GM12878 (cell line): ENCODE results near the gene PTGR1. TPM values are rescaled to one million over a fixed set of nuclear protein-coding genes. Genes with fewer than 3 reads are reported as not detected.

Source experiments
- ATAC-seq: fragments of 200-7000 bp; cut with Tn5 transposase; 3 replicates; pipeline ENCODE4 v1.9.1; 2020; ENCODE audit warnings: mild to moderate bottlenecking, moderate library complexity
- BruUV-seq: library from RNA; stranded (reverse); fragments of 400-500 nt; replicated peaks from 2 replicates; lab custom pipeline; 2021; lab: Mats Ljungman, UMichigan
- CTCF ChIA-PET: fragments of 300-600 bp; sonication (Branson Sonifier 250); formaldehyde crosslinking; extraction: SDS; loops from one replicate; lab custom pipeline; 2021; ENCODE audit warnings: inconsistent platforms; lab: Yijun Ruan, JAX
- POLR2A ChIA-PET: fragments of 350-600 bp; formaldehyde crosslinking; extraction: SDS; loops from one replicate; lab custom pipeline; 2021; ENCODE audit warnings: inconsistent platforms; lab: Charles Lee
- RAD21 ChIA-PET: fragments of 300-600 bp; sonication (Branson Sonifier 250); formaldehyde crosslinking; loops from one replicate; lab custom pipeline; 2023; ENCODE audit warnings: antibody characterized with exemption; ENCODE audit not compliant: unreplicated experiment; lab: Charles Lee
- SMC1A ChIA-PET: fragments of 300-600 bp; sonication (Branson Sonifier 250); formaldehyde crosslinking; loops from one replicate; lab custom pipeline; 2023; ENCODE audit not compliant: unreplicated experiment, uncharacterized antibody; lab: Charles Lee
- DNase-seq: peaks from one replicate; pipeline ENCODE4 v3.0.0-alpha.2; 2011; ENCODE audit warnings: low read depth, low spot score
- FAIRE-seq: peaks from 3 replicates; lab custom pipeline; 2011; peaks lifted over from hg19 to GRCh38; lab: Jason Lieb, UNC
- H2AFZ ChIP-seq: 2 replicates; pipeline ENCODE4 v1.6.0; 2011; ENCODE audit warnings: low read depth, low read length, control low read depth; ENCODE audit not compliant: control insufficient read depth
- H3K27ac ChIP-seq: 2 replicates; pipeline ENCODE4 v1.5.1; 2011; ENCODE audit warnings: control low read depth; ENCODE audit not compliant: control insufficient read depth, insufficient read depth
- H3K27me3 ChIP-seq, 2 experiments: replicated peaks in 1 of 2; 2 replicates each; pipeline versions ENCODE4 v1.6.0 to v1.6.1; 2011; ENCODE audit warnings: low read length in 1 of 2; ENCODE audit not compliant: control insufficient read depth in 2 of 2, insufficient read depth in 2 of 2
- H3K36me3 ChIP-seq, 2 experiments: 2 replicates each; pipeline ENCODE4 v1.5.1; 2011; ENCODE audit warnings: low read length in 1 of 2; ENCODE audit not compliant: control insufficient read depth in 2 of 2, insufficient read depth in 2 of 2
- H3K4me1 ChIP-seq: 2 replicates; pipeline ENCODE4 v1.6.1; 2011; ENCODE audit warnings: mild to moderate bottlenecking, low read length, moderate library complexity, mixed read lengths; ENCODE audit not compliant: control insufficient read depth, insufficient read depth
- H3K4me2 ChIP-seq: 2 replicates; pipeline ENCODE4 v1.6.0; 2011; ENCODE audit warnings: control low read depth; ENCODE audit not compliant: control insufficient read depth, insufficient read depth
- H3K4me3 ChIP-seq: fragments of 200-600 bp; sonication (generic); 2 replicates; pipeline ENCODE4 v1.5.1; 2016
- H3K79me2 ChIP-seq: 2 replicates; pipeline ENCODE4 v1.6.0; 2011; ENCODE audit warnings: low read length; ENCODE audit not compliant: control insufficient read depth, insufficient read depth
- H3K9ac ChIP-seq: 2 replicates; pipeline ENCODE4 v1.8.0; 2011; ENCODE audit warnings: low read length, control low read depth, mixed read lengths; ENCODE audit not compliant: control insufficient read depth, insufficient read depth
- H3K9me3 ChIP-seq: replicated peaks from 3 replicates; pipeline ENCODE4 v1.5.1; 2011; ENCODE audit warnings: mild to moderate bottlenecking, low read length; ENCODE audit not compliant: control insufficient read depth, insufficient read depth
- H4K20me1 ChIP-seq: 2 replicates; pipeline ENCODE4 v1.6.0; 2011; ENCODE audit not compliant: control insufficient read depth, insufficient read depth
- BHLHE40 ChIP-seq, 2 experiments: fragments of 450-650 bp in 1 of 2; IDR thresholded peaks; 2 replicates each; pipeline ENCODE4 v1.6.1; 2011 to 2017; ENCODE audit warnings: low read depth in 2 of 2, borderline replicate concordance in 1 of 2, improper control_type of control experiment in 1 of 2, low read length in 1 of 2, mild to moderate bottlenecking in 1 of 2
- CEBPZ ChIP-seq: fragments of 150-350 bp; IDR thresholded peaks from 2 replicates; pipeline ENCODE4 v1.6.1; 2016; ENCODE audit warnings: low read depth, low read length
- IRF3 ChIP-seq: fragments of 450-650 bp; IDR thresholded peaks from 2 replicates; pipeline ENCODE4 v1.6.1; 2014; ENCODE audit warnings: mild to moderate bottlenecking
- IRF4 ChIP-seq: IDR thresholded peaks from 2 replicates; pipeline ENCODE4 v1.6.1; 2011; ENCODE audit warnings: low read depth, low read length
- IRF5 ChIP-seq: fragments of 450-650 bp; IDR thresholded peaks from 2 replicates; pipeline ENCODE4 v1.6.1; 2017; ENCODE audit warnings: borderline replicate concordance
- NFYA ChIP-seq: IDR thresholded peaks from 2 replicates; pipeline ENCODE4 v1.6.1; 2011; ENCODE audit warnings: low read depth, mild to moderate bottlenecking, low read length, improper control_type of control experiment, borderline replicate concordance
- NKRF ChIP-seq: fragments of 450-650 bp; conservative IDR thresholded peaks from 2 replicates; pipeline ENCODE4 v1.6.1; 2017; ENCODE audit warnings: mild to moderate bottlenecking, moderate library complexity
- PKNOX1 ChIP-seq: fragments of 450-650 bp; IDR thresholded peaks from 2 replicates; pipeline ENCODE4 v1.6.1; 2016; ENCODE audit warnings: mild to moderate bottlenecking
- RFX5 ChIP-seq: IDR thresholded peaks from 2 replicates; pipeline ENCODE4 v1.6.1; 2011; ENCODE audit warnings: low read depth, low read length, improper control_type of control experiment
- SREBF2 ChIP-seq: IDR thresholded peaks from 2 replicates; pipeline ENCODE4 v1.6.1; 2012; ENCODE audit warnings: mild to moderate bottlenecking, low read length
- TAF1 ChIP-seq: IDR thresholded peaks from 2 replicates; pipeline ENCODE4 v1.6.1; 2011; ENCODE audit warnings: mild to moderate bottlenecking, low read depth, low read length, borderline replicate concordance
- TBL1XR1 ChIP-seq: IDR thresholded peaks from 2 replicates; pipeline ENCODE4 v1.6.1; 2012; ENCODE audit warnings: low read depth, low read length, improper control_type of control experiment
- ZSCAN29 ChIP-seq: fragments of 450-650 bp; IDR thresholded peaks from 2 replicates; pipeline ENCODE4 v1.6.1; 2017; ENCODE audit warnings: mild to moderate bottlenecking, moderate library complexity
- WGBS: methylation state at CpG from one replicate; pipeline ENCODE4 v1.1.6; 2016; ENCODE audit warnings: low lambda C conversion rate; ENCODE audit not compliant: insufficient replicate concordance, insufficient coverage; ENCODE audit errors: missing lambda C conversion rate; 5-methylcytosine and 5-hydroxymethylcytosine counted together
- in situ Hi-C: fragments of 300-500 bp; cut with MboI; formaldehyde crosslinking; loops from 9 replicates; pipeline ENCODE4 v1.14.3; 2018; ENCODE audit warnings: mixed read lengths
- intact Hi-C: fragments of 100-400 bp; cut with micrococcal nuclease; formaldehyde crosslinking; loops from one replicate; pipeline ENCODE4 v1.14.2; 2022; ENCODE audit not compliant: unreplicated experiment
- polyA plus RNA-seq, 11 experiments: library from polyadenylated mRNA; depleted of rRNA in 4 of 11; unstranded in 6 of 11; stranded (reverse) in 5 of 11; fragments of >200 nt; fragmentation: Nextera tagmentation in 4 of 11; fragmentation: Illumina TruSeq in 1 of 11; extraction: Ambion mirVana in 4 of 11; extraction: Trizol in 1 of 11; gene quantifications; 1 replicate in 1 of 11; 2 replicates in 10 of 11; pipeline versions ENCODE4 v1.2.1 to v1.2.3, GENCODE V29; 2011 to 2016; ENCODE audit warnings: inconsistent platforms in 2 of 11, missing spikeins in 2 of 11, low read depth in 1 of 11
- total RNA-seq, 4 experiments: library from RNA; depleted of rRNA in 3 of 4; stranded (reverse); fragments of >200 nt in 3 of 4; fragmentation: Illumina TruSeq in 1 of 4; extraction: Trizol in 1 of 4; gene quantifications; 2 replicates each; pipeline versions ENCODE4 v1.2.1 to v1.2.3, GENCODE V29; 2013 to 2021

The PTGR1 gene
- total and polyA plus RNA-seq, 10 of the 15 experiments (the other 5 are each of a cell fraction or from before 2014, with no cell fraction given): 0.12 to 6.3 (median 2.8) TPM

- TF ChIP-seq IRF3: no peak
Observed at GRCh38 chr9:111646417-111646816, 47.0 kb upstream of the PTGR1 start (continued).

GRCh38 chr9:111645806-111646205, 46.4 kb upstream of the PTGR1 start:
- no peak for TF ChIP-seq TAF1
- TF ChIP-seq NKRF: no peak
- TF ChIP-seq TBL1XR1: no peak
- no peak for TF ChIP-seq SREBF2
- no peak for TF ChIP-seq PKNOX1
- no peak for TF ChIP-seq ZSCAN29
- no peak for TF ChIP-seq CEBPZ
- no peak for TF ChIP-seq IRF5
- no peak for TF ChIP-seq RFX5
- no peak for TF ChIP-seq IRF4
- no peak for TF ChIP-seq BHLHE40 (IDR thresholded peaks at IDR 0.05; ENCODE audit: borderline replicate concordance in 1 of 2, low read depth in 2 of 2, low read length in 1 of 2)
- no peak for TF ChIP-seq NFYA
- ChIA-PET POLR2A (interaction anchor here (0.6 kb wide), 1 partner anchor 22 kb away, joined by 4 read pairs; no protein-coding TSS in a partner anchor), CTCF (interaction anchor here (1.0 kb wide), 1 partner anchor 24 kb away, joined by 3 read pairs; no protein-coding TSS in a partner anchor), RAD21 (interaction anchor here (1.1 kb wide), 1 partner anchor 12 kb away, joined by 3 read pairs; no protein-coding TSS in a partner anchor), SMC1A (interaction anchor here (0.6 to 1.4 kb wide), 2 partner anchors 9 to 144 kb away, joined by 3 read pairs; no protein-coding TSS in a partner anchor)
- in situ Hi-C loops (no loop called here), intact Hi-C loops (no loop called here)
- H3K9ac ChIP-seq: no peak overlapping the region
- no peak overlapping the region for H3K4me2 ChIP-seq
- no peak for ATAC-seq
- H3K4me3 ChIP-seq: no peak overlapping the region
- BruUV-seq: no TSS peak
- H3K4me1 ChIP-seq: no peaks in the 10 kb centered on the region
- no peaks in the 10 kb centered on the region for H3K9me3 ChIP-seq
- no peaks in the 10 kb centered on the region for H3K79me2 ChIP-seq
- 100% methylated on average over 1 of the region's 1 CpG for WGBS
- H4K20me1 ChIP-seq: no peaks in the 10 kb centered on the region
- H3K36me3 ChIP-seq: peaks cover 0 to 19% of the 10 kb centered on the region in 2 experiments; a peak in 2 of 4 replicates
- no peaks in the 10 kb centered on the region for H3K27me3 ChIP-seq
- H3K27ac ChIP-seq: no peak overlapping the region
- no peak for FAIRE-seq
- DNase-seq: no peak
- no peak overlapping the region for H2AFZ ChIP-seq
